NCI-H146 treated with DMSO at 0.1 percent for 48 hours (cell line): ENCODE measurements around the gene MS4A8.
"Not testable (repeated sequence)": the region's sequence is repeated elsewhere in the genome, so short reads cannot be mapped to it uniquely, and the experiment has no call there.

Experiments used
- DNase-seq: peaks from one replicate; lab custom pipeline; 2025; ENCODE audit not compliant: unreplicated experiment; lab: John Stamatoyannopoulos, UW

Gene MS4A8

GRCh38 chr11:60699284-60699691, at the start of gene MS4A8:
Gene MS4A8, plus strand, starts transcription at chr11:60699612. Its CDS starts 1,249 bp downstream, at chr11:60700861.
- peak; percentile 99 for DNase-seq

GRCh38 chr11:60657888-60658287, 41.5 kb upstream of the MS4A8 start:
- peak; percentile 76 for DNase-seq

- peak; percentile 71 for DNase-seq
Observed at GRCh38 chr11:60658409-60658808, 41.0 kb upstream of the MS4A8 start.

- DNase-seq: no peak
Observed at GRCh38 chr11:60672255-60672654, 27.2 kb upstream of the MS4A8 start.

GRCh38 chr11:60678231-60678630, 21.2 kb upstream of the MS4A8 start:
- DNase-seq: not testable (repeated sequence)

- no peak for DNase-seq
Observed at GRCh38 chr11:60679879-60680278, 19.5 kb upstream of the MS4A8 start.

- peak; percentile 67 for DNase-seq
Observed at GRCh38 chr11:60680455-60681119, 18.8 kb upstream of the MS4A8 start.

- not testable (repeated sequence) for DNase-seq
Observed at GRCh38 chr11:60684541-60684848, 14.9 kb upstream of the MS4A8 start.

GRCh38 chr11:60691661-60692060, 7.8 kb upstream of the MS4A8 start:
- no peak for DNase-seq

GRCh38 chr11:60699936-60700335, 524 bp downstream of the MS4A8 start:
- peak; percentile 66 for DNase-seq

- DNase-seq: peak; percentile 83
Observed at GRCh38 chr11:60700689-60701468, 1.5 kb downstream of the MS4A8 start.

GRCh38 chr11:60701469-60701818, 2.0 kb downstream of the MS4A8 start:
- DNase-seq: no peak

GRCh38 chr11:60703374-60703773, 4.0 kb downstream of the MS4A8 start:
- no peak for DNase-seq

GRCh38 chr11:60705895-60706294, 6.5 kb downstream of the MS4A8 start:
- no peak for DNase-seq

GRCh38 chr11:60706931-60707330, 7.5 kb downstream of the MS4A8 start:
- no peak for DNase-seq

GRCh38 chr11:60710482-60710881, 11.1 kb downstream of the MS4A8 start:
- DNase-seq: no peak

GRCh38 chr11:60711276-60711675, 11.9 kb downstream of the MS4A8 start:
- no peak for DNase-seq

- DNase-seq: not testable (repeated sequence)
Observed at GRCh38 chr11:60713423-60713822, 14.0 kb downstream of the MS4A8 start.

- no peak for DNase-seq
Observed at GRCh38 chr11:60717956-60718355, 18.5 kb downstream of the MS4A8 start.

GRCh38 chr11:60718524-60719316, 19.3 kb downstream of the MS4A8 start:
- no peak for DNase-seq

- no peak for DNase-seq
Observed at GRCh38 chr11:60719391-60719790, 20.0 kb downstream of the MS4A8 start.

GRCh38 chr11:60720460-60720859, 21.0 kb downstream of the MS4A8 start:
- no peak for DNase-seq
